ENCODE measurements around the gene NXT1. TPM values are rescaled to one million over a fixed set of nuclear protein-coding genes. Genes with fewer than 3 reads are reported as not detected.
A peak's percentile ranks its signal among the peaks of the same experiment; 100 is the strongest.

NXT1 gene
- total RNA-seq, 1 donor = 18.5 TPM

GRCh38 chr20:23368316-23369071 is 17.9 kb downstream of the NXT1 start:
- no peak overlapping the region for H2AFZ ChIP-seq (ENCODE audit: low read length)
- DNase-seq (ENCODE audit: insufficient read length, low spot score, missing footprints) = no peak
- H3K27ac ChIP-seq (ENCODE audit: low read depth, low read length) = peak overlapping the region; percentile 55
- peaks cover 37% of the 10 kb centered on the region for H4K20me1 ChIP-seq (ENCODE audit: insufficient read depth, low read length)
- H3K9me3 ChIP-seq (ENCODE audit: low read depth, low read length) = no peaks in the 10 kb centered on the region
- H3K79me2 ChIP-seq (ENCODE audit: insufficient read depth, low read length) = peaks cover 71% of the 10 kb centered on the region
- H3K4me2 ChIP-seq (ENCODE audit: insufficient read depth, low read length) = peak overlapping the region; percentile 7
- H3K36me3 ChIP-seq (ENCODE audit: insufficient read depth, low read length) = peaks cover 76% of the 10 kb centered on the region
- peaks cover 36% of the 10 kb centered on the region for H3K4me1 ChIP-seq (ENCODE audit: insufficient read depth, low read length)
- H3K4me3 ChIP-seq (ENCODE audit: insufficient read depth, low read length) = no peak overlapping the region
- TF ChIP-seq, protein P1, sequence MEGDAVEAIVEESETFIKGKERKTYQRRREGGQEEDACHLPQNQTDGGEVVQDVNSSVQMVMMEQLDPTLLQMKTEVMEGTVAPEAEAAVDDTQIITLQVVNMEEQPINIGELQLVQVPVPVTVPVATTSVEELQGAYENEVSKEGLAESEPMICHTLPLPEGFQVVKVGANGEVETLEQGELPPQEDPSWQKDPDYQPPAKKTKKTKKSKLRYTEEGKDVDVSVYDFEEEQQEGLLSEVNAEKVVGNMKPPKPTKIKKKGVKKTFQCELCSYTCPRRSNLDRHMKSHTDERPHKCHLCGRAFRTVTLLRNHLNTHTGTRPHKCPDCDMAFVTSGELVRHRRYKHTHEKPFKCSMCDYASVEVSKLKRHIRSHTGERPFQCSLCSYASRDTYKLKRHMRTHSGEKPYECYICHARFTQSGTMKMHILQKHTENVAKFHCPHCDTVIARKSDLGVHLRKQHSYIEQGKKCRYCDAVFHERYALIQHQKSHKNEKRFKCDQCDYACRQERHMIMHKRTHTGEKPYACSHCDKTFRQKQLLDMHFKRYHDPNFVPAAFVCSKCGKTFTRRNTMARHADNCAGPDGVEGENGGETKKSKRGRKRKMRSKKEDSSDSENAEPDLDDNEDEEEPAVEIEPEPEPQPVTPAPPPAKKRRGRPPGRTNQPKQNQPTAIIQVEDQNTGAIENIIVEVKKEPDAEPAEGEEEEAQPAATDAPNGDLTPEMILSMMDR (IDR thresholded peaks at IDR 0.05; ENCODE audit: extremely low read depth, low read depth, low read length) = no peak
- no peaks in the 10 kb centered on the region for H3K27me3 ChIP-seq (ENCODE audit: insufficient read depth, low read length)

- H3K27me3 ChIP-seq (ENCODE audit: insufficient read depth, low read length) = no peaks in the 10 kb centered on the region
Measured at GRCh38 chr20:23369072-23369823, 18.7 kb downstream of the NXT1 start.

GRCh38 chr20:23370274-23370673 is 19.7 kb downstream of the NXT1 start:
- H3K27ac ChIP-seq (ENCODE audit: low read depth, low read length) = no peak overlapping the region
- H3K9me3 ChIP-seq (ENCODE audit: low read depth, low read length) = no peaks in the 10 kb centered on the region
- no peaks in the 10 kb centered on the region for H3K27me3 ChIP-seq (ENCODE audit: insufficient read depth, low read length)
- no peak overlapping the region for H3K4me3 ChIP-seq (ENCODE audit: insufficient read depth, low read length)
- H3K36me3 ChIP-seq (ENCODE audit: insufficient read depth, low read length) = peaks cover 74% of the 10 kb centered on the region
- peaks cover 33% of the 10 kb centered on the region for H3K4me1 ChIP-seq (ENCODE audit: insufficient read depth, low read length)
- TF ChIP-seq, protein P1 (IDR thresholded peaks at IDR 0.05; ENCODE audit: extremely low read depth, low read depth, low read length) = no peak
- H2AFZ ChIP-seq (ENCODE audit: low read length) = no peak overlapping the region
- no peak overlapping the region for H3K4me2 ChIP-seq (ENCODE audit: insufficient read depth, low read length)
- peaks cover 30% of the 10 kb centered on the region for H4K20me1 ChIP-seq (ENCODE audit: insufficient read depth, low read length)
- DNase-seq (ENCODE audit: insufficient read length, low spot score, missing footprints) = no peak
- peaks cover 59% of the 10 kb centered on the region for H3K79me2 ChIP-seq (ENCODE audit: insufficient read depth, low read length)

More at GRCh38 chr20:23369072-23369823, 18.7 kb downstream of the NXT1 start:
- Histone ChIP-seq H2AFZ (ENCODE audit: low read length) (no peak overlapping the region), H3K36me3 (ENCODE audit: insufficient read depth, low read length) (peaks cover 82% of the 10 kb centered on the region), H3K4me3 (ENCODE audit: insufficient read depth, low read length) (no peak overlapping the region), H4K20me1 (ENCODE audit: insufficient read depth, low read length) (peaks cover 33% of the 10 kb centered on the region), H3K4me1 (ENCODE audit: insufficient read depth, low read length) (peaks cover 31% of the 10 kb centered on the region), H3K4me2 (ENCODE audit: insufficient read depth, low read length) (no peak overlapping the region), H3K79me2 (ENCODE audit: insufficient read depth, low read length) (peaks cover 70% of the 10 kb centered on the region), H3K9me3 (ENCODE audit: low read depth, low read length) (no peaks in the 10 kb centered on the region), H3K27ac (ENCODE audit: low read depth, low read length) (peak overlapping the region; percentile 55)
- TF ChIP-seq, protein P1 (IDR thresholded peaks at IDR 0.05; ENCODE audit: extremely low read depth, low read depth, low read length) = no peak
- DNase-seq (ENCODE audit: insufficient read length, low spot score, missing footprints) = peak; percentile 59

DNA sequence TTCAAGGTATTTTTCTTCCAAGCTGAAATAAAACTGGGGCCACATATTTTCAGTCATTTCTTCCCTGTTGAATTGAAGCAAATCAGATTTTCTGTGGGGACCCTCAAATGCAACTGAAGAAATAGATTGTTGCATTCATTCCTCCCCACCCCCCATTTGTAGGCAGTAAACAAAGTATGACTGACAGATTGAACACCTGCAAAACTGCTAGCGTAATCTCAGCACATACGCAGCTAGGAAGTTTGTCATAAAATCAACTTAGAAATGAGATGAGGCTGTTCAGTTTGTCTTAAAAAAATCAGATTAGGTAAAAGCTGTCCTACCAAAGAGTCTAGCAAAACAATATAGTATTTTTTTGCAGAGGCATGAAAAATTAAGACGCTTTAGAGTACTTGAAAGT is 20.3 kb downstream of the NXT1 start:
- H3K4me1 ChIP-seq (ENCODE audit: insufficient read depth, low read length) = peaks cover 32% of the 10 kb centered on the region
- H3K36me3 ChIP-seq (ENCODE audit: insufficient read depth, low read length) = peaks cover 74% of the 10 kb centered on the region
- H4K20me1 ChIP-seq (ENCODE audit: insufficient read depth, low read length) = peaks cover 30% of the 10 kb centered on the region

More for the DNA sequence above, 20.3 kb downstream of the NXT1 start:
- H2AFZ ChIP-seq (ENCODE audit: low read length) = no peak overlapping the region
- H3K27me3 ChIP-seq (ENCODE audit: insufficient read depth, low read length) = no peaks in the 10 kb centered on the region
- DNase-seq (ENCODE audit: insufficient read length, low spot score, missing footprints) = no peak
- H3K9me3 ChIP-seq (ENCODE audit: low read depth, low read length) = no peaks in the 10 kb centered on the region
- H3K27ac ChIP-seq (ENCODE audit: low read depth, low read length) = no peak overlapping the region
- no peak overlapping the region for H3K4me3 ChIP-seq (ENCODE audit: insufficient read depth, low read length)
- peaks cover 58% of the 10 kb centered on the region for H3K79me2 ChIP-seq (ENCODE audit: insufficient read depth, low read length)
- TF ChIP-seq, protein P1 (IDR thresholded peaks at IDR 0.05; ENCODE audit: extremely low read depth, low read depth, low read length) = no peak
- no peak overlapping the region for H3K4me2 ChIP-seq (ENCODE audit: insufficient read depth, low read length)
